ENCODE results near the gene GUK1. TPM values are rescaled to one million over a fixed set of nuclear protein-coding genes. Genes with fewer than 3 reads are reported as not detected.

Gene GUK1
- total RNA-seq, 1 donor from 2014 or later, result 242 TPM

DNA sequence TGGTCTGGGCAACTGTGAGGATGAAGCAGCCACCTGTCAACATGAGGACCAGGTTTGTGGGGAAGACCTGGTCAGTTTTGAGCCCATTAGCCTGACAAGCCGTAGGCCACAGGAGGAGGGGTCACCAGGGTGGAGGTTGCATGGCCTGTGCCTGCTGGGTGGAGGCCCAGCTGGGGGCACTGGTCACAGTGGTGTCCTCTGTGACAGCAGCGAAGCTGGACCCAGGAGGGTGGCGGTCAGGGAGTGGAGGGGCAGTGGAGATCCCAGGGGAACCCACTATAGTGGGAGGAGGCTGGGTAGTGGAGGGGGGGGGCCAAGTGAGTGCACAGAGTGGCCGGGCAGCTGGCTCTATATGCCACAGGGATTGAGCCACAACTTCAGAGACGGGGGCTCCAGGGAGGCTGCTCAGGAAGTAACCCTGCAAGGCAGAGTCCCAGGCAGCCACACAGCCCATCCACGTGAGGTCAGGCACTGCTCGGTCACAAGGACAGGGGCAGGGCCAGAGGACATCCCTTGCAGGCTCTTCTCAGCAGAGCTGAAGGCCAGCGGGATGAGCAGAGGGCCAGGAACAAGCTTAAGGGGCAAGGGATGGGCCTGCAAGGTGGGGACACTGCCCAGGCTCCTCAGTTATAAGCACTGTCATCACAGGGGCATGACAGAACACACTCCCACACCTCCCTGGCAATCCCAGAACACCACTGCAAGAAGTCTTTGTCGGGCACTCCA, 34.6 kb upstream of the GUK1 start:
- no peak for DNase-seq (ENCODE audit: low read depth)

GRCh38 chr1:228105996-228106799, 33.9 kb upstream of the GUK1 start:
- TF ChIP-seq, protein P1, sequence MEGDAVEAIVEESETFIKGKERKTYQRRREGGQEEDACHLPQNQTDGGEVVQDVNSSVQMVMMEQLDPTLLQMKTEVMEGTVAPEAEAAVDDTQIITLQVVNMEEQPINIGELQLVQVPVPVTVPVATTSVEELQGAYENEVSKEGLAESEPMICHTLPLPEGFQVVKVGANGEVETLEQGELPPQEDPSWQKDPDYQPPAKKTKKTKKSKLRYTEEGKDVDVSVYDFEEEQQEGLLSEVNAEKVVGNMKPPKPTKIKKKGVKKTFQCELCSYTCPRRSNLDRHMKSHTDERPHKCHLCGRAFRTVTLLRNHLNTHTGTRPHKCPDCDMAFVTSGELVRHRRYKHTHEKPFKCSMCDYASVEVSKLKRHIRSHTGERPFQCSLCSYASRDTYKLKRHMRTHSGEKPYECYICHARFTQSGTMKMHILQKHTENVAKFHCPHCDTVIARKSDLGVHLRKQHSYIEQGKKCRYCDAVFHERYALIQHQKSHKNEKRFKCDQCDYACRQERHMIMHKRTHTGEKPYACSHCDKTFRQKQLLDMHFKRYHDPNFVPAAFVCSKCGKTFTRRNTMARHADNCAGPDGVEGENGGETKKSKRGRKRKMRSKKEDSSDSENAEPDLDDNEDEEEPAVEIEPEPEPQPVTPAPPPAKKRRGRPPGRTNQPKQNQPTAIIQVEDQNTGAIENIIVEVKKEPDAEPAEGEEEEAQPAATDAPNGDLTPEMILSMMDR (conservative IDR thresholded peaks at IDR 0.05; ENCODE audit: low read depth, low read length), result no peak
- DNase-seq (ENCODE audit: low read depth), result no peak
- H3K4me3 ChIP-seq (ENCODE audit: low read depth, low read length), result no peak overlapping the region

More for the DNA sequence above, 34.6 kb upstream of the GUK1 start:
- no peak overlapping the region for H3K4me3 ChIP-seq (ENCODE audit: low read depth, low read length)
- TF ChIP-seq, protein P1 (conservative IDR thresholded peaks at IDR 0.05; ENCODE audit: low read depth, low read length), result no peak

GRCh38 chr1:228106800-228107054, 33.4 kb upstream of the GUK1 start:
- no peak for DNase-seq (ENCODE audit: low read depth)
- TF ChIP-seq, protein P1 (conservative IDR thresholded peaks at IDR 0.05; ENCODE audit: low read depth, low read length), result no peak

DNA sequence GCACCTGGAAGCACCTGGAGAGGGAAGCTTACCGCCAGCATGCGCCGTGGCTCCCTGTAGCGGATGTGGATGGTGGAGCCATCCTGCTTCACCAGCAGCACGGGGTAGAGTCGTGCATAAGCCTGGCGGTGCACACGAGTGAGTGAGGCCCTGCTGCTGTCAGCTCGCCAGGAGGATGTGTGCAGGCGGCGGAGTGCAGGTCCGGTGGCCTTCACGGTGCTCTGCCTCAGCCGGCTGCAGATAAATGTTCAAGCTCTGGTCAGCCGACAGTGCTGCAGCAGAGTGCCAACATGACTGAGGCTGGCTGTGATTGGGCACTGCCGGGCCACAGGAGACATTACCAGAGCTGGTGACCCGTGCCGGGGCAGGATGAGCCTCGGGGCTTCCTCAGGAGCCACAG, 32.4 kb upstream of the GUK1 start:
- TF ChIP-seq, protein P1 (conservative IDR thresholded peaks at IDR 0.05; ENCODE audit: low read depth, low read length), result no peak
- no peak for DNase-seq (ENCODE audit: low read depth)
- H3K4me3 ChIP-seq (ENCODE audit: low read depth, low read length), result no peak overlapping the region

More at GRCh38 chr1:228106800-228107054, 33.4 kb upstream of the GUK1 start:
- no peak overlapping the region for H3K4me3 ChIP-seq (ENCODE audit: low read depth, low read length)

GRCh38 chr1:228108055-228108690, 31.9 kb upstream of the GUK1 start:
- H3K4me3 ChIP-seq (ENCODE audit: low read depth, low read length), result peak overlapping the region; percentile 100
- DNase-seq (ENCODE audit: low read depth), result no peak
- TF ChIP-seq, protein P1 (conservative IDR thresholded peaks at IDR 0.05; ENCODE audit: low read depth, low read length), result no peak

- peak overlapping the region; percentile 100 for H3K4me3 ChIP-seq (ENCODE audit: low read depth, low read length)
- TF ChIP-seq, protein P1 (conservative IDR thresholded peaks at IDR 0.05; ENCODE audit: low read depth, low read length), result no peak
- no peak for DNase-seq (ENCODE audit: low read depth)
These were observed 31.4 kb upstream of the GUK1 start for GRCh38 chr1:228108742-228109072.

Data from epithelial cell of proximal tubule (primary cell).